Measurements from ENCODE around the gene VWA5B1. TPM values are rescaled to one million over a fixed set of nuclear protein-coding genes. Genes with fewer than 3 reads are reported as not detected.

VWA5B1 gene
- total and polyA plus RNA-seq, 10 of the 15 experiments (the other 5 are each of a cell fraction or from before 2014, with no cell fraction given), result under 0.01 to 0.05 (median 0.01) TPM; not detected in 7

DNA sequence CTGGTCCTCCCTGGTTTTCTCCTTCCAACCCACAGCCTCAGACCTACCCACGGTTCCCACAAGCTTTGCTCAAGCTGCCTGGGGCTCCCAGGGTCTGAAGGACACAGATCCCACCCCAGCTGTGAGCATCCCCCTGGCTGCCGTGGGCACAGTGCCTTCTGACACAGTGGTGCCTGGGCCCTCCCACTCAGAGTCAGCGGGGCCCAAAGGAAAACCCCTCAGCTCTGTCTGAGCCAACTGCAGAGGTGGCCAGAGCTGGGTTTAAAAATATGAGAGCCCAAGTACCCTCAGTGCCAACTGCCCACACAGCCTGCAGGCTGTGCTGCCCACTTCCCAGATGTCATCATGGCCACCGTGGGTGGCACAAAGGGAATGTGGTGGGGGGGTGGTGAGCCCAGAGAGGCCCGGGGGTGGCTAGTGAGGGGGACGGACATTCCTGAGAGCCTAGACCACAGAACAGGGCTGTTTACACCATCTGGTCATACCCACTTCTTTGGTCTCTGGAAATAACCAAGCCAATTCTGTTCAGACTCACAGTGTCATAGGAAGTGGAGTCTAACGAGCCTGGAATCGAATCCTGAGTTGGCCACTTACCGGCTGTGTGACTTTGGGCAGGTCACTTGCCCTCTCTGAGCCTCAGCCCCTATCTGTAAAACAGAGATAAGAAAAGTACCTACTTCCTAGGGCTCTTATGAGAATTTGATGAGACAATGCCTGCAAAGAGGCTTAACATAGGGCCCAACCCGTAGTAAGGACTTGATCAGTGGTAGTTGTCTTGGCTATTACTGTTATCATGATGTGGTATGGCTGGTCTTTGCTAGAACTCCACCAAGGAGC is 109.9 kb downstream of the VWA5B1 start:
- 5% methylated on average over 10 of the region's 10 CpGs for WGBS (ENCODE audit: insufficient coverage, insufficient replicate concordance, low lambda C conversion rate, missing lambda C conversion rate)
- H3K4me2 ChIP-seq (ENCODE audit: control insufficient read depth, insufficient read depth), result no peak overlapping the region
- intact Hi-C loops (cut with micrococcal nuclease; ENCODE audit: unreplicated experiment), result no loop called here
- SMC1A ChIA-PET (ENCODE audit: uncharacterized antibody, unreplicated experiment), result no interaction called here
- no TSS peak for BruUV-seq (replicated peaks)
- peaks cover 8 to 13% of the 10 kb centered on the region in 2 experiments for H3K27me3 ChIP-seq (replicated peaks in 1 of 2; ENCODE audit: control insufficient read depth in 2 of 2, insufficient read depth in 2 of 2, low read length in 1 of 2)
- no peaks in the 10 kb centered on the region for H3K36me3 ChIP-seq (ENCODE audit: control insufficient read depth in 2 of 2, insufficient read depth in 2 of 2, low read length in 1 of 2)
- no peak for ATAC-seq
- no peaks in the 10 kb centered on the region; the same call in 1 of the 3 replicates for H3K9me3 ChIP-seq (replicated peaks; ENCODE audit: control insufficient read depth, insufficient read depth, low read length)
- in situ Hi-C loops (cut with MboI), result no loop called here
- no peaks in the 10 kb centered on the region for H4K20me1 ChIP-seq (ENCODE audit: control insufficient read depth, insufficient read depth)
- RAD21 ChIA-PET (ENCODE audit: unreplicated experiment), result no interaction called here
- H3K4me1 ChIP-seq (ENCODE audit: control insufficient read depth, insufficient read depth, low read length), result no peaks in the 10 kb centered on the region
- H3K9ac ChIP-seq (ENCODE audit: control insufficient read depth, insufficient read depth, low read length), result no peak overlapping the region
- no peak for TF ChIP-seq IRF4 (IDR thresholded peaks at IDR 0.05; ENCODE audit: low read depth, low read length)
- TF ChIP-seq ZNF24 (IDR thresholded peaks at IDR 0.05), result no peak
- TF ChIP-seq CHD4 (IDR thresholded peaks at IDR 0.05), result no peak
- no peak for TF ChIP-seq MXI1 (IDR thresholded peaks at IDR 0.05; ENCODE audit: low read depth, low read length)
- no peak for TF ChIP-seq KDM1A (IDR thresholded peaks at IDR 0.05; ENCODE audit: borderline replicate concordance)
- TF ChIP-seq SREBF2 (IDR thresholded peaks at IDR 0.05; ENCODE audit: low read length), result no peak
- TF ChIP-seq, protein P1, sequence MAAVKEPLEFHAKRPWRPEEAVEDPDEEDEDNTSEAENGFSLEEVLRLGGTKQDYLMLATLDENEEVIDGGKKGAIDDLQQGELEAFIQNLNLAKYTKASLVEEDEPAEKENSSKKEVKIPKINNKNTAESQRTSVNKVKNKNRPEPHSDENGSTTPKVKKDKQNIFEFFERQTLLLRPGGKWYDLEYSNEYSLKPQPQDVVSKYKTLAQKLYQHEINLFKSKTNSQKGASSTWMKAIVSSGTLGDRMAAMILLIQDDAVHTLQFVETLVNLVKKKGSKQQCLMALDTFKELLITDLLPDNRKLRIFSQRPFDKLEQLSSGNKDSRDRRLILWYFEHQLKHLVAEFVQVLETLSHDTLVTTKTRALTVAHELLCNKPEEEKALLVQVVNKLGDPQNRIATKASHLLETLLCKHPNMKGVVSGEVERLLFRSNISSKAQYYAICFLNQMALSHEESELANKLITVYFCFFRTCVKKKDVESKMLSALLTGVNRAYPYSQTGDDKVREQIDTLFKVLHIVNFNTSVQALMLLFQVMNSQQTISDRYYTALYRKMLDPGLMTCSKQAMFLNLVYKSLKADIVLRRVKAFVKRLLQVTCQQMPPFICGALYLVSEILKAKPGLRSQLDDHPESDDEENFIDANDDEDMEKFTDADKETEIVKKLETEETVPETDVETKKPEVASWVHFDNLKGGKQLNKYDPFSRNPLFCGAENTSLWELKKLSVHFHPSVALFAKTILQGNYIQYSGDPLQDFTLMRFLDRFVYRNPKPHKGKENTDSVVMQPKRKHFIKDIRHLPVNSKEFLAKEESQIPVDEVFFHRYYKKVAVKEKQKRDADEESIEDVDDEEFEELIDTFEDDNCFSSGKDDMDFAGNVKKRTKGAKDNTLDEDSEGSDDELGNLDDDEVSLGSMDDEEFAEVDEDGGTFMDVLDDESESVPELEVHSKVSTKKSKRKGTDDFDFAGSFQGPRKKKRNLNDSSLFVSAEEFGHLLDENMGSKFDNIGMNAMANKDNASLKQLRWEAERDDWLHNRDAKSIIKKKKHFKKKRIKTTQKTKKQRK (IDR thresholded peaks at IDR 0.05; ENCODE audit: low read depth, low read length), result no peak
- TF ChIP-seq POU2F2 (IDR thresholded peaks at IDR 0.05; ENCODE audit: borderline replicate concordance, low read depth, low read length), result no peak
- TF ChIP-seq MEF2A (IDR thresholded peaks at IDR 0.05; ENCODE audit: insufficient read depth, low read depth, low read length), result no peak
- TF ChIP-seq GABPA (IDR thresholded peaks at IDR 0.05; ENCODE audit: low read depth), result no peak
- no peak for TF ChIP-seq STAT3 (IDR thresholded peaks at IDR 0.05; ENCODE audit: low read depth, low read length)
- no peak for TF ChIP-seq ZZZ3 (IDR thresholded peaks at IDR 0.05; ENCODE audit: control insufficient read depth, insufficient read length, low read depth)
- no peak for TF ChIP-seq NR2F1 (conservative IDR thresholded peaks at IDR 0.05)
- no peak for TF ChIP-seq HDAC6 (IDR thresholded peaks at IDR 0.05; ENCODE audit: unreplicated experiment)
- no peak for TF ChIP-seq SP1 (IDR thresholded peaks at IDR 0.05; ENCODE audit: low read depth, low read length)
- TF ChIP-seq TCF12 (IDR thresholded peaks at IDR 0.05; ENCODE audit: low read depth, low read length), result no peak
- TF ChIP-seq CEBPB (IDR thresholded peaks at IDR 0.05; ENCODE audit: borderline replicate concordance in 1 of 2, low read depth in 2 of 2, low read length in 2 of 2), result no peak
- TF ChIP-seq, protein P2, sequence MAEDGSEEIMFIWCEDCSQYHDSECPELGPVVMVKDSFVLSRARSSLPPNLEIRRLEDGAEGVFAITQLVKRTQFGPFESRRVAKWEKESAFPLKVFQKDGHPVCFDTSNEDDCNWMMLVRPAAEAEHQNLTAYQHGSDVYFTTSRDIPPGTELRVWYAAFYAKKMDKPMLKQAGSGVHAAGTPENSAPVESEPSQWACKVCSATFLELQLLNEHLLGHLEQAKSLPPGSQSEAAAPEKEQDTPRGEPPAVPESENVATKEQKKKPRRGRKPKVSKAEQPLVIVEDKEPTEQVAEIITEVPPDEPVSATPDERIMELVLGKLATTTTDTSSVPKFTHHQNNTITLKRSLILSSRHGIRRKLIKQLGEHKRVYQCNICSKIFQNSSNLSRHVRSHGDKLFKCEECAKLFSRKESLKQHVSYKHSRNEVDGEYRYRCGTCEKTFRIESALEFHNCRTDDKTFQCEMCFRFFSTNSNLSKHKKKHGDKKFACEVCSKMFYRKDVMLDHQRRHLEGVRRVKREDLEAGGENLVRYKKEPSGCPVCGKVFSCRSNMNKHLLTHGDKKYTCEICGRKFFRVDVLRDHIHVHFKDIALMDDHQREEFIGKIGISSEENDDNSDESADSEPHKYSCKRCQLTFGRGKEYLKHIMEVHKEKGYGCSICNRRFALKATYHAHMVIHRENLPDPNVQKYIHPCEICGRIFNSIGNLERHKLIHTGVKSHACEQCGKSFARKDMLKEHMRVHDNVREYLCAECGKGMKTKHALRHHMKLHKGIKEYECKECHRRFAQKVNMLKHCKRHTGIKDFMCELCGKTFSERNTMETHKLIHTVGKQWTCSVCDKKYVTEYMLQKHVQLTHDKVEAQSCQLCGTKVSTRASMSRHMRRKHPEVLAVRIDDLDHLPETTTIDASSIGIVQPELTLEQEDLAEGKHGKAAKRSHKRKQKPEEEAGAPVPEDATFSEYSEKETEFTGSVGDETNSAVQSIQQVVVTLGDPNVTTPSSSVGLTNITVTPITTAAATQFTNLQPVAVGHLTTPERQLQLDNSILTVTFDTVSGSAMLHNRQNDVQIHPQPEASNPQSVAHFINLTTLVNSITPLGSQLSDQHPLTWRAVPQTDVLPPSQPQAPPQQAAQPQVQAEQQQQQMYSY (CRISPR knock-in tag; IDR thresholded peaks at IDR 0.05), result no peak
- no peaks in the 10 kb centered on the region for H3K79me2 ChIP-seq (ENCODE audit: control insufficient read depth, insufficient read depth, low read length)
- no peak overlapping the region for H2AFZ ChIP-seq (ENCODE audit: control insufficient read depth, low read depth, low read length)
- DNase-seq (ENCODE audit: low read depth, low spot score), result no peak
- CTCF ChIA-PET, result no interaction called here
- FAIRE-seq, result no peak
- no peak overlapping the region for H3K27ac ChIP-seq (ENCODE audit: control insufficient read depth, insufficient read depth)
- no peak overlapping the region for H3K4me3 ChIP-seq
- POLR2A ChIA-PET, result no interaction called here
